Smooth muscle cell (in vitro differentiated cells): ENCODE measurements around the gene TGM4. TPM values are rescaled to one million over a fixed set of nuclear protein-coding genes. Genes with fewer than 3 reads are reported as not detected.

ENCODE experiments used
- DNase-seq: peaks from one replicate; lab custom pipeline; 2025; ENCODE audit not compliant: unreplicated experiment; lab: John Stamatoyannopoulos, UW
- H2AFZ ChIP-seq: fragments of 200-600 bp; sonication (generic); 2 replicates; pipeline ENCODE4 v1.6.0; 2016; ENCODE audit warnings: antibody characterized with exemption, low read depth, mild to moderate bottlenecking
- H3F3A ChIP-seq: fragments of 200-600 bp; sonication (generic); 2 replicates; pipeline ENCODE4 v1.6.0; 2017; ENCODE audit warnings: antibody characterized with exemption, low read depth
- H3K27ac ChIP-seq: fragments of 200-600 bp; sonication (generic); 2 replicates; pipeline ENCODE4 v1.5.1; 2016; ENCODE audit warnings: low read depth, mild to moderate bottlenecking
- H3K27me3 ChIP-seq: fragments of 200-600 bp; sonication (generic); 2 replicates; pipeline ENCODE4 v1.6.1; 2016; ENCODE audit warnings: low read depth, mild to moderate bottlenecking
- H3K36me3 ChIP-seq: fragments of 200-600 bp; sonication (generic); 2 replicates; pipeline ENCODE4 v1.5.1; 2016; ENCODE audit warnings: low read depth
- H3K4me1 ChIP-seq: fragments of 200-600 bp; sonication (generic); 2 replicates; pipeline ENCODE4 v1.5.1; 2016; ENCODE audit warnings: low read depth
- H3K4me2 ChIP-seq: fragments of 200-600 bp; sonication (generic); 2 replicates; pipeline ENCODE4 v1.6.0; 2016; ENCODE audit warnings: mild to moderate bottlenecking
- H3K4me3 ChIP-seq: fragments of 200-600 bp; sonication (generic); 2 replicates; pipeline ENCODE4 v1.5.1; 2016; ENCODE audit warnings: mild to moderate bottlenecking
- H3K79me2 ChIP-seq: fragments of 200-600 bp; sonication (generic); 2 replicates; pipeline ENCODE4 v1.6.0; 2016; ENCODE audit warnings: low read depth, mild to moderate bottlenecking
- H3K9ac ChIP-seq: fragments of 200-600 bp; sonication (generic); 2 replicates; pipeline ENCODE4 v1.6.0; 2016; ENCODE audit warnings: low read depth
- H3K9me3 ChIP-seq: fragments of 200-600 bp; sonication (generic); replicated peaks from 2 replicates; pipeline ENCODE4 v1.5.1; 2016; ENCODE audit warnings: low read depth
- H4K20me1 ChIP-seq: fragments of 200-600 bp; sonication (generic); 2 replicates; pipeline ENCODE4 v1.6.0; 2016; ENCODE audit warnings: low read depth
- CTCF ChIP-seq: fragments of 200-600 bp; sonication (generic); IDR thresholded peaks from 2 replicates; pipeline ENCODE4 v1.5.1; 2017; ENCODE audit warnings: borderline replicate concordance, mild to moderate bottlenecking, antibody characterized with exemption; ENCODE audit not compliant: insufficient read depth, poor library complexity, severe bottlenecking
- WGBS: methylation state at CpG from one replicate; pipeline ENCODE4 v1.1.7; 2016; ENCODE audit warnings: low lambda C conversion rate; 5-methylcytosine and 5-hydroxymethylcytosine counted together
- polyA plus RNA-seq: library from polyadenylated mRNA; unstranded; fragments of >200 nt; fragmentation: Nextera tagmentation; extraction: Ambion mirVana; gene quantifications from 2 replicates; pipeline ENCODE4 v1.2.1, GENCODE V29; 2016
- total RNA-seq: library from RNA; depleted of rRNA; stranded (reverse); fragments of >200 nt; gene quantifications from 2 replicates; pipeline ENCODE4 v1.2.3, GENCODE V29; 2014

TGM4 gene
- total and polyA plus RNA-seq, 2 experiments from 2014 or later, result not detected

- no peak overlapping the region for H2AFZ ChIP-seq
- no peaks in the 10 kb centered on the region for H3K4me1 ChIP-seq
- no peaks in the 10 kb centered on the region for H3F3A ChIP-seq
- H3K4me3 ChIP-seq, result no peak overlapping the region
- no peaks in the 10 kb centered on the region for H3K36me3 ChIP-seq
- H3K9me3 ChIP-seq, result peaks cover 8% of the 10 kb centered on the region
- WGBS, result 95% methylated on average over 1 of the region's 1 CpG
- no peak overlapping the region for H3K4me2 ChIP-seq
- no peaks in the 10 kb centered on the region for H3K27me3 ChIP-seq
- no peak for DNase-seq
- no peak for TF ChIP-seq CTCF
- no peak overlapping the region for H3K9ac ChIP-seq
- H4K20me1 ChIP-seq, result no peaks in the 10 kb centered on the region
- no peak overlapping the region for H3K27ac ChIP-seq
- no peaks in the 10 kb centered on the region for H3K79me2 ChIP-seq
Observed at GRCh38 chr3:44832032-44832431, 42.4 kb upstream of the TGM4 start.

- H3F3A ChIP-seq, result no peaks in the 10 kb centered on the region
- WGBS, result 97% methylated on average over 2 of the region's 2 CpGs
- peaks cover 8% of the 10 kb centered on the region for H3K9me3 ChIP-seq
- no peak overlapping the region for H2AFZ ChIP-seq
- H3K4me1 ChIP-seq, result no peaks in the 10 kb centered on the region
- no peak overlapping the region for H3K27ac ChIP-seq
- no peaks in the 10 kb centered on the region for H3K79me2 ChIP-seq
- H4K20me1 ChIP-seq, result no peaks in the 10 kb centered on the region
- no peak overlapping the region for H3K9ac ChIP-seq
- no peak for TF ChIP-seq CTCF
- H3K4me3 ChIP-seq, result no peak overlapping the region
- no peak for DNase-seq
- no peaks in the 10 kb centered on the region for H3K36me3 ChIP-seq
- no peaks in the 10 kb centered on the region for H3K27me3 ChIP-seq
- H3K4me2 ChIP-seq, result no peak overlapping the region
Observed at GRCh38 chr3:44832965-44833364, 41.4 kb upstream of the TGM4 start.

- H3K79me2 ChIP-seq, result no peaks in the 10 kb centered on the region
- no peak overlapping the region for H3K4me2 ChIP-seq
- peaks cover 8% of the 10 kb centered on the region for H3K9me3 ChIP-seq
- no peak for DNase-seq
- H3K27ac ChIP-seq, result no peak overlapping the region
- TF ChIP-seq CTCF, result no peak
- H2AFZ ChIP-seq, result no peak overlapping the region
- no peaks in the 10 kb centered on the region for H3K4me1 ChIP-seq
- H3K9ac ChIP-seq, result no peak overlapping the region
- no peak overlapping the region for H3K4me3 ChIP-seq
- H3K36me3 ChIP-seq, result no peaks in the 10 kb centered on the region
- H4K20me1 ChIP-seq, result no peaks in the 10 kb centered on the region
- no peaks in the 10 kb centered on the region for H3K27me3 ChIP-seq
- WGBS, result 94% methylated on average over 7 of the region's 7 CpGs
- H3F3A ChIP-seq, result no peaks in the 10 kb centered on the region
Observed at GRCh38 chr3:44833394-44833793, 41.0 kb upstream of the TGM4 start.

GRCh38 chr3:44835684-44836083, 38.7 kb upstream of the TGM4 start:
- no peaks in the 10 kb centered on the region for H3K36me3 ChIP-seq
- no peak overlapping the region for H3K27ac ChIP-seq
- TF ChIP-seq CTCF, result no peak
- no peak overlapping the region for H3K4me3 ChIP-seq
- H3K9me3 ChIP-seq, result peaks cover 8% of the 10 kb centered on the region
- H3K4me2 ChIP-seq, result no peak overlapping the region
- no peaks in the 10 kb centered on the region for H3K79me2 ChIP-seq
- no peaks in the 10 kb centered on the region for H3K27me3 ChIP-seq
- no peak overlapping the region for H3K9ac ChIP-seq
- H3K4me1 ChIP-seq, result no peaks in the 10 kb centered on the region
- no peaks in the 10 kb centered on the region for H4K20me1 ChIP-seq
- no peak for DNase-seq
- H3F3A ChIP-seq, result no peaks in the 10 kb centered on the region
- no peak overlapping the region for H2AFZ ChIP-seq
- WGBS, result 99% methylated on average over 3 of the region's 3 CpGs
